Liver (tissue), 9 donors: ENCODE measurements around the gene DDR1. TPM values are rescaled to one million over a fixed set of nuclear protein-coding genes. Genes with fewer than 3 reads are reported as not detected.
"Not testable (repeated sequence)": the region's sequence is repeated elsewhere in the genome, so short reads cannot be mapped to it uniquely, and the experiment has no call there.

Experiments used
- DNase-seq: peaks from one replicate; pipeline ENCODE4 v3.0.0-alpha.2; 2017; ENCODE audit warnings: low spot score
- H3K27ac ChIP-seq, 2 donors: one replicate each; pipeline ENCODE4 v1.7.0; 2013; ENCODE audit warnings: inconsistent platforms in 2 of 2, low read length in 2 of 2, control low read depth in 1 of 2, low read depth in 1 of 2, mild to moderate bottlenecking in 1 of 2
- H3K27me3 ChIP-seq, 4 donors: one replicate each; pipeline versions ENCODE4 v1.6.1 to v1.7.0; 2013; ENCODE audit warnings: low read length in 3 of 4, inconsistent platforms in 1 of 4, mild to moderate bottlenecking in 1 of 4, moderate library complexity in 1 of 4; ENCODE audit not compliant: control insufficient read depth in 4 of 4, insufficient read depth in 4 of 4
- H3K36me3 ChIP-seq, 4 donors: one replicate each; pipeline versions ENCODE4 v1.6.1 to v1.7.0; 2013; ENCODE audit warnings: low read length in 3 of 4, mild to moderate bottlenecking in 3 of 4, low read depth in 1 of 4, moderate library complexity in 1 of 4; ENCODE audit not compliant: control insufficient read depth in 4 of 4, insufficient read depth in 3 of 4
- H3K4me1 ChIP-seq, 4 donors: one replicate each; pipeline versions ENCODE4 v1.6.1 to v1.7.0; 2013; ENCODE audit warnings: low read length in 3 of 4, mild to moderate bottlenecking in 3 of 4, moderate library complexity in 1 of 4; ENCODE audit not compliant: control insufficient read depth in 4 of 4, insufficient read depth in 4 of 4
- H3K4me3 ChIP-seq, 3 donors: one replicate each; pipeline versions ENCODE4 v1.6.1 to v1.7.0; 2013; ENCODE audit warnings: low read length in 3 of 3, control low read depth in 1 of 3, low read depth in 1 of 3, mild to moderate bottlenecking in 1 of 3
- H3K9ac ChIP-seq, 2 donors: one replicate each; pipeline ENCODE4 v1.7.0; 2013; ENCODE audit warnings: low read length in 2 of 2, mild to moderate bottlenecking in 2 of 2, moderate library complexity in 2 of 2, control low read depth in 1 of 2, low read depth in 1 of 2
- H3K9me3 ChIP-seq, 4 donors: one replicate each; pipeline versions ENCODE4 v1.6.1 to v1.7.0; 2013; ENCODE audit warnings: low read length in 3 of 4; ENCODE audit not compliant: control insufficient read depth in 4 of 4
- ATF3 ChIP-seq: IDR thresholded peaks from 2 replicates; pipeline ENCODE4 v1.6.1; 2016; ENCODE audit warnings: antibody characterized with exemption
- CTCF ChIP-seq: fragments of 150-350 bp; IDR thresholded peaks from 2 replicates; pipeline ENCODE4 v1.5.1; 2017; ENCODE audit warnings: improper control_type of control experiment, low read depth, low read length; ENCODE audit not compliant: missing input control
- EGR1 ChIP-seq, 2 donors: IDR thresholded peaks; 2 replicates each; pipeline ENCODE4 v1.6.1; 2016 to 2018; ENCODE audit warnings: antibody characterized with exemption in 2 of 2, low read depth in 2 of 2
- FOXA1 ChIP-seq: IDR thresholded peaks from 2 replicates; pipeline ENCODE4 v1.6.1; 2016; ENCODE audit warnings: antibody characterized with exemption
- FOXA2 ChIP-seq: IDR thresholded peaks from 2 replicates; pipeline ENCODE4 v1.6.1; 2016; ENCODE audit warnings: antibody characterized with exemption
- GABPA ChIP-seq, 2 donors: IDR thresholded peaks in 1 of 2; conservative IDR thresholded peaks in 1 of 2; 2 replicates each; pipeline ENCODE4 v1.6.1; 2016; ENCODE audit warnings: antibody characterized with exemption in 2 of 2, mild to moderate bottlenecking in 1 of 2, moderate library complexity in 1 of 2
- HNF4A ChIP-seq, 2 donors: conservative IDR thresholded peaks; 2 replicates each; pipeline ENCODE4 v1.6.1; 2016; ENCODE audit warnings: antibody characterized with exemption in 2 of 2, mild to moderate bottlenecking in 2 of 2
- HNF4G ChIP-seq: IDR thresholded peaks from 2 replicates; pipeline ENCODE4 v1.6.1; 2016; ENCODE audit warnings: antibody characterized with exemption
- JUND ChIP-seq, 2 donors: IDR thresholded peaks; 2 replicates each; pipeline ENCODE4 v1.6.1; 2016; ENCODE audit warnings: antibody characterized with exemption in 2 of 2
- NR2F2 ChIP-seq: IDR thresholded peaks from 2 replicates; pipeline ENCODE4 v1.6.1; 2016; ENCODE audit warnings: antibody characterized with exemption
- REST ChIP-seq: IDR thresholded peaks from 2 replicates; pipeline ENCODE4 v1.6.1; 2016; ENCODE audit warnings: antibody characterized with exemption, mild to moderate bottlenecking
- RXRA ChIP-seq, 2 donors: IDR thresholded peaks; 2 replicates each; pipeline ENCODE4 v1.6.1; 2017 to 2018; ENCODE audit warnings: antibody characterized with exemption in 2 of 2, mild to moderate bottlenecking in 1 of 2
- SP1 ChIP-seq: IDR thresholded peaks from 2 replicates; pipeline ENCODE4 v1.6.1; 2018; ENCODE audit warnings: antibody characterized with exemption, mild to moderate bottlenecking
- TAF1 ChIP-seq: conservative IDR thresholded peaks from 2 replicates; pipeline ENCODE4 v1.6.1; 2016; ENCODE audit warnings: antibody characterized with exemption, mild to moderate bottlenecking
- YY1 ChIP-seq: IDR thresholded peaks from 2 replicates; pipeline ENCODE4 v1.6.1; 2016; ENCODE audit warnings: antibody characterized with exemption, mild to moderate bottlenecking
- ZBTB33 ChIP-seq: IDR thresholded peaks from 2 replicates; pipeline ENCODE4 v1.6.1; 2016; ENCODE audit warnings: antibody characterized with exemption
- WGBS: extraction: QIAGEN DNeasy Blood & Tissue Kit; methylation state at CpG from one replicate; pipeline ENCODE4 v1.1.7; 2013; 5-methylcytosine and 5-hydroxymethylcytosine counted together
- polyA plus RNA-seq, 2 donors: library from polyadenylated mRNA; stranded (reverse) in 1 of 2; unstranded in 1 of 2; fragments of 200-250 nt in 1 of 2; fragments of >200 nt in 1 of 2; fragmentation: Nextera tagmentation in 1 of 2; extraction: Ambion mirVana in 1 of 2; gene quantifications; one replicate each; pipeline versions ENCODE4 v1.2.1 to v1.2.3, GENCODE V29; 2013 to 2015
- total RNA-seq, 2 donors: library from RNA; depleted of rRNA; stranded (reverse); fragments of >200 nt; gene quantifications; one replicate each; pipeline ENCODE4 v1.2.3, GENCODE V29; 2014
- donor health status: healthy.
- donor health status: healthy.
- donor health status: healthy.
- donor health status: healthy.
- donor health status: healthy.

DDR1 gene
- total and polyA plus RNA-seq, 4 donors = 1.2 to 5.3 (median 4.4) TPM

- not testable (repeated sequence) for H3K27ac ChIP-seq, H3K4me1 ChIP-seq, H3K9ac ChIP-seq, H3K36me3 ChIP-seq, DNase-seq, H3K4me3 ChIP-seq, H3K27me3 ChIP-seq, H3K9me3 ChIP-seq
- WGBS = 92% methylated on average over 2 of the region's 2 CpGs
Observed at GRCh38 chr6:30852459-30852858, 31.9 kb upstream of the DDR1 start.

GRCh38 chr6:30854285-30855040, 29.9 kb upstream of the DDR1 start:
- no peaks in the 10 kb centered on the region for H3K27me3 ChIP-seq
- no peak overlapping the region for H3K4me3 ChIP-seq
- peaks cover 0 to 4% (median 1%) of the 10 kb centered on the region in 4 donors for H3K9me3 ChIP-seq
- H3K4me1 ChIP-seq = no peaks in the 10 kb centered on the region
- TF ChIP-seq FOXA2 (no peak), FOXA1 (no peak), HNF4G (no peak), GABPA (IDR thresholded peaks at IDR 0.05 in 1 of 2, conservative IDR thresholded peaks at IDR 0.05 in 1 of 2) (no peak), RXRA (IDR thresholded peaks at IDR 0.05) (no peak), YY1 (no peak), JUND (IDR thresholded peaks at IDR 0.05) (no peak), EGR1 (IDR thresholded peaks at IDR 0.05; ENCODE audit: low read depth in 2 of 2) (no peak), NR2F2 (no peak), ATF3 (no peak), CTCF (no peak), SP1 (no peak)
- no peak for DNase-seq
- H3K36me3 ChIP-seq = no peaks in the 10 kb centered on the region
- no peak overlapping the region for H3K9ac ChIP-seq
- H3K27ac ChIP-seq = no peak overlapping the region
- WGBS = 95% methylated on average over 5 of the region's 5 CpGs

- TF ChIP-seq JUND (IDR thresholded peaks at IDR 0.05) (no peak), FOXA2 (no peak), TAF1 (no peak), EGR1 (IDR thresholded peaks at IDR 0.05; ENCODE audit: low read depth in 2 of 2) (no peak), SP1 (no peak), HNF4G (no peak), ZBTB33 (no peak), RXRA (IDR thresholded peaks at IDR 0.05) (no peak), HNF4A (conservative IDR thresholded peaks at IDR 0.05) (no peak), CTCF (no peak), REST (no peak), NR2F2 (no peak), YY1 (no peak), GABPA (IDR thresholded peaks at IDR 0.05 in 1 of 2, conservative IDR thresholded peaks at IDR 0.05 in 1 of 2) (no peak)
- Histone ChIP-seq H3K4me3 (no peak overlapping the region), H3K36me3 (no peaks in the 10 kb centered on the region), H3K27me3 (no peaks in the 10 kb centered on the region), H3K9ac (no peak overlapping the region), H3K4me1 (no peaks in the 10 kb centered on the region), H3K27ac (no peak overlapping the region), H3K9me3 (peaks cover 0 to 4% (median 1%) of the 10 kb centered on the region in 4 donors)
- DNase-seq = no peak
- WGBS = 79% methylated on average over 6 of the region's 6 CpGs
Observed at GRCh38 chr6:30855429-30856075, 28.8 kb upstream of the DDR1 start.
